Caco-2 (cell line): ENCODE data around the gene UNC80. TPM values are rescaled to one million over a fixed set of nuclear protein-coding genes. Genes with fewer than 3 reads are reported as not detected.

Experiments
- BruUV-seq: library from RNA; stranded (reverse); fragments of 400-500 nt; replicated peaks from 2 replicates; lab custom pipeline; 2021; lab: Mats Ljungman, UMichigan
- CTCF ChIA-PET: fragments of 300-600 bp; sonication (Branson Sonifier 250); formaldehyde crosslinking; loops from one replicate; lab custom pipeline; 2022; ENCODE audit warnings: antibody characterized with exemption; lab: Charles Lee
- POLR2A ChIA-PET: fragments of 300-600 bp; sonication (Branson Sonifier 250); formaldehyde crosslinking; loops from one replicate; lab custom pipeline; 2022; ENCODE audit warnings: antibody characterized with exemption; lab: Charles Lee
- DNase-seq, 2 experiments: peaks; one replicate each; pipeline versions ENCODE4 v3.0.0 to v3.0.0-alpha.2; 2020 to 2022
- H3K27me3 ChIP-seq: replicated peaks from 2 replicates; pipeline ENCODE4 v1.6.0; 2011; ENCODE audit warnings: low read length; ENCODE audit not compliant: control insufficient read depth, insufficient read depth
- H3K36me3 ChIP-seq: 2 replicates; pipeline ENCODE4 v1.5.1; 2011; ENCODE audit warnings: low read length; ENCODE audit not compliant: control insufficient read depth, insufficient read depth
- H3K4me1 ChIP-seq: fragments of 250-450 bp; sonication (Bioruptor Pico); 2 replicates; pipeline ENCODE4 v1.5.1; 2020; ENCODE audit warnings: mild to moderate bottlenecking
- H3K4me3 ChIP-seq: 2 replicates; pipeline ENCODE4 v1.5.1; 2011; ENCODE audit warnings: low read depth, mild to moderate bottlenecking, control low read depth, low read length
- H3K9me3 ChIP-seq: fragments of 250-450 bp; sonication (Bioruptor Pico); 2 replicates; pipeline ENCODE4 v1.5.1; 2020; ENCODE audit warnings: mild to moderate bottlenecking, moderate library complexity
- H3K27ac Mint-ChIP-seq: one replicate; pipeline ENCODE4 v1.8.0; 2022; ENCODE audit warnings: mixed read lengths; ENCODE audit not compliant: unreplicated experiment
- H3K27me3 Mint-ChIP-seq: one replicate; pipeline ENCODE4 v1.8.0; 2022; ENCODE audit warnings: mixed read lengths; ENCODE audit not compliant: insufficient read depth, unreplicated experiment
- H3K36me3 Mint-ChIP-seq: one replicate; pipeline ENCODE4 v1.8.0; 2022; ENCODE audit warnings: mild to moderate bottlenecking, mixed read lengths; ENCODE audit not compliant: insufficient read depth, unreplicated experiment
- H3K4me1 Mint-ChIP-seq: one replicate; pipeline ENCODE4 v1.8.0; 2022; ENCODE audit warnings: low read depth, mixed read lengths; ENCODE audit not compliant: unreplicated experiment
- H3K4me3 Mint-ChIP-seq: one replicate; pipeline ENCODE4 v1.8.0; 2022; ENCODE audit warnings: mild to moderate bottlenecking, moderate library complexity, mixed read lengths; ENCODE audit not compliant: unreplicated experiment
- H3K9me3 Mint-ChIP-seq: one replicate; pipeline ENCODE4 v1.8.0; 2022; ENCODE audit warnings: mixed read lengths; ENCODE audit not compliant: unreplicated experiment
- intact Hi-C: fragments of 100-400 bp; cut with micrococcal nuclease; formaldehyde crosslinking; loops from one replicate; pipeline ENCODE4 v1.10.0; 2022; ENCODE audit not compliant: unreplicated experiment
- total RNA-seq: library from RNA; stranded (reverse); gene quantifications from 2 replicates; pipeline ENCODE4 v1.2.3, GENCODE V29; 2022
- TF ChIP-seq, protein P1 (sequence below), 2 experiments: fragments of 200-600 bp in 1 of 2; IDR thresholded peaks; 1 replicate in 1 of 2; 2 replicates in 1 of 2; pipeline versions ENCODE4 v1.5.1 to v1.8.0; 2011 to 2022; ENCODE audit warnings: antibody characterized with exemption in 1 of 2, control low read depth in 1 of 2, inconsistent platforms in 1 of 2, low read depth in 1 of 2, low read length in 1 of 2, mild to moderate bottlenecking in 1 of 2, moderate library complexity in 1 of 2; ENCODE audit not compliant: insufficient read depth in 1 of 2, severe bottlenecking in 1 of 2, unreplicated experiment in 1 of 2

The UNC80 gene
- total RNA-seq, 1 experiment from 2014 or later, result not detected

DNA sequence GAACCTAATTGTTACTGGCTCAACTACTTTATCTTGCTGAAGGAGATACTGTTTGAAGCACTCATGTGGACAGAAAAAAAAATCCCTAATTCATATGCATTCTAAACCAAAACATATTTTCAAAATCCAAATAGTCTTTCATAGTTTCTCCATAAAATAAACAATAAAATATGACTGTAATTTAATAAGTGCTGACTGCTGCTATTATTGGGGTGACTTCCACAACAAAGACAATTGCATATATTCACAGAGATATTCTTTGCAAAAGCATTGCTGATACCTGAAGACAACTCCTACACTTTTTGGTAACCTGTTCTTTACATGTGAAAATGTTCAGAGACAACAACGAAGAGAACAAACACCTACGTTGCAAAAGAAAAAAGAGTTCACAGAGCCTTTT lies 157.7 kb downstream of the UNC80 start:
- intact Hi-C loops, result no loop called here
- POLR2A ChIA-PET, result no interaction called here
- Mint-ChIP-seq H3K4me1 (no peaks in the 10 kb centered on the region), H3K36me3 (no peaks in the 10 kb centered on the region), H3K4me3 (no peak overlapping the region), H3K27me3 (peaks cover 6% of the 10 kb centered on the region), H3K27ac (no peak overlapping the region), H3K9me3 (no peaks in the 10 kb centered on the region)
- H3K27me3 ChIP-seq, result no peaks in the 10 kb centered on the region; the same call in 1 of the 2 replicates
- H3K4me1 ChIP-seq, result no peaks in the 10 kb centered on the region
- TF ChIP-seq, protein P1, sequence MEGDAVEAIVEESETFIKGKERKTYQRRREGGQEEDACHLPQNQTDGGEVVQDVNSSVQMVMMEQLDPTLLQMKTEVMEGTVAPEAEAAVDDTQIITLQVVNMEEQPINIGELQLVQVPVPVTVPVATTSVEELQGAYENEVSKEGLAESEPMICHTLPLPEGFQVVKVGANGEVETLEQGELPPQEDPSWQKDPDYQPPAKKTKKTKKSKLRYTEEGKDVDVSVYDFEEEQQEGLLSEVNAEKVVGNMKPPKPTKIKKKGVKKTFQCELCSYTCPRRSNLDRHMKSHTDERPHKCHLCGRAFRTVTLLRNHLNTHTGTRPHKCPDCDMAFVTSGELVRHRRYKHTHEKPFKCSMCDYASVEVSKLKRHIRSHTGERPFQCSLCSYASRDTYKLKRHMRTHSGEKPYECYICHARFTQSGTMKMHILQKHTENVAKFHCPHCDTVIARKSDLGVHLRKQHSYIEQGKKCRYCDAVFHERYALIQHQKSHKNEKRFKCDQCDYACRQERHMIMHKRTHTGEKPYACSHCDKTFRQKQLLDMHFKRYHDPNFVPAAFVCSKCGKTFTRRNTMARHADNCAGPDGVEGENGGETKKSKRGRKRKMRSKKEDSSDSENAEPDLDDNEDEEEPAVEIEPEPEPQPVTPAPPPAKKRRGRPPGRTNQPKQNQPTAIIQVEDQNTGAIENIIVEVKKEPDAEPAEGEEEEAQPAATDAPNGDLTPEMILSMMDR (IDR thresholded peaks at IDR 0.05; ENCODE audit: insufficient read depth in 1 of 2, low read depth in 1 of 2, low read length in 1 of 2, severe bottlenecking in 1 of 2, unreplicated experiment in 1 of 2), result no peak
- no peak for DNase-seq
- H3K4me3 ChIP-seq, result no peak overlapping the region
- peaks cover 3% of the 10 kb centered on the region; the same call in 1 of the 2 replicates for H3K9me3 ChIP-seq
- BruUV-seq, result no TSS peak
- H3K36me3 ChIP-seq, result no peaks in the 10 kb centered on the region
- CTCF ChIA-PET, result no interaction called here

DNA sequence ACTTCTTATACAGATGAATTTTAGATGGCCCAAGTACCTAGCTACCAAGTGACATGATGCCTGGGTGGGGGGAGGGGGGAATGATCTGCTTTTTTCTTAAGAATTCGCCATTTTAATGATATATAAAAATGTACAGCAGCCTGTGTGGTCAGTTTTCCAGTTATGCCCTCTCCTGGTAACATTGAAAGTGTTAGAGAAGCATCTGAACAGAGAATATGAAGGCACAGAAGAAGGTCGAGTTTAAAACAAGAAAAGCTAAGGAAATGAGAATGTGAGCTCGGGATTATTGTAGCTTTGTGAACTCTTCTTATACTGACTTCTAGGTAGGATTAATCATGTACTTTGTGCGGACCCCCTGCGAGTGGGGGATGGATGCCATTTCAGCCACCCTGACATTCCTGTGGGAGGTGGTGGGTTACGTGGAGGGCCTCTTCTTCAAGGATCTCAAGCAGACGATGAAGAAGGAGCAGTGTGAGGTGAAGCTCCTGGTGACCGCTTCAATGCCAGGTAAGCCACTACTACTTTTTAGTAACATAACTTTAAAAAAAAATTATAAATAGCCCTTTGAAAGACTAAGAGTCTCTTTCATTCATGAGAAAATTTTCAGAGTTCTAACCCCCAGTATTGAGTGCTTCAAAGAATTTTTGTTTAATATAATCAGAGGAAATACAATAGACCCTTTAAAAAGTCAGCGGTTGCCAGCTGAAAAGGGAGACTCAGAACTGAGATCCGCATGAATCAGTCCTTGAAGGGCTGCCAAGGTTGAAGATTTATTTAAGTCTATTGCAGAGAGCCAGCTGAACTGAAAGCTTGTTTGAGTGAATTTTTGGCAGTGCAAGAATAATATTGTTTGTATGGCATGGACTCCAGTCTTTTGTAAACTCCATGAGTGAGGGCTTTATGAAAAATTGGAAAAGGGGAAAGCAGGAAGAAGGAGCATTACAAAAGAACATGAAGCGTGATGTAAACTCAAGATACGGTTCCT lies 162.2 kb downstream of the UNC80 start:
- H3K4me3 ChIP-seq, result no peak overlapping the region
- no TSS peak for BruUV-seq
- TF ChIP-seq, protein P1 (IDR thresholded peaks at IDR 0.05; ENCODE audit: insufficient read depth in 1 of 2, low read depth in 1 of 2, low read length in 1 of 2, severe bottlenecking in 1 of 2, unreplicated experiment in 1 of 2), result no peak
- H3K36me3 ChIP-seq, result no peaks in the 10 kb centered on the region
- no peak overlapping the region for H3K27ac Mint-ChIP-seq
- no peak for DNase-seq
- no peaks in the 10 kb centered on the region for H3K4me1 ChIP-seq
- no peaks in the 10 kb centered on the region for H3K9me3 Mint-ChIP-seq
- no peaks in the 10 kb centered on the region for H3K27me3 ChIP-seq
- ChIA-PET POLR2A (no interaction called here), CTCF (no interaction called here)
- H3K9me3 ChIP-seq, result no peaks in the 10 kb centered on the region
- no peaks in the 10 kb centered on the region for H3K36me3 Mint-ChIP-seq
- peaks cover 9% of the 10 kb centered on the region for H3K27me3 Mint-ChIP-seq
- no peaks in the 10 kb centered on the region for H3K4me1 Mint-ChIP-seq
- intact Hi-C loops, result no loop called here
- no peak overlapping the region for H3K4me3 Mint-ChIP-seq

DNA sequence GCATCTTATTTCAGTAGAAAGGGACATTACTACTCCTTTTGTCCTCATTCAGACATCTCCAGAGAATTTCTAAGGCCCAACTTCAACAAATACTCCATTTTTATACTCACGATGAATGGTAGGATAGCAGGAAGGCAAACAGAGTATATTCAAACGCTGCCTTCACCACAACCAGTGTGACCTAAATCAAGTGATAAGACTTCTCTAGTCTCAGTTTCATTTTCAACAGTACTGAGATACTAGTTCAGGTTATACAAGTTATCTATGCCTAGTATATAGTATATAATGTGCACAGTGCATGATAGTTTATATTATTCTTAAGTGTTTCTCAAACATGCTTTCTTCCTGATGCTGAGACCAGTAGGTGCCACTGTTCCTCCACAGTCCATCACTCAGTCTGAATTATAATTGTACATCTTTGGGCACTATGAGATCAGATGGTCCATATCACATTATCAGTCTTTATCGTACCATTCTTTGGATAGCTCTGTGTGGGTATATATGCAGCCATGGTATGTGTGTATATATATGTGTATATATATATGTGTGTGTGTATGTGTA lies 164.6 kb downstream of the UNC80 start:
- no peak overlapping the region for H3K27ac Mint-ChIP-seq
- peaks cover 16% of the 10 kb centered on the region for H3K27me3 Mint-ChIP-seq
- H3K4me3 Mint-ChIP-seq, result no peak overlapping the region
- intact Hi-C loops, result loop anchor here (1.0 kb wide), 2 partner anchors 25 to 259 kb away; no protein-coding TSS in a partner anchor
- BruUV-seq, result no TSS peak
- H3K4me3 ChIP-seq, result no peak overlapping the region
- H3K9me3 ChIP-seq, result no peaks in the 10 kb centered on the region
- ChIA-PET POLR2A (no interaction called here), CTCF (no interaction called here)
- no peaks in the 10 kb centered on the region for H3K4me1 ChIP-seq
- DNase-seq, result no peak
- TF ChIP-seq, protein P1 (IDR thresholded peaks at IDR 0.05; ENCODE audit: insufficient read depth in 1 of 2, low read depth in 1 of 2, low read length in 1 of 2, severe bottlenecking in 1 of 2, unreplicated experiment in 1 of 2), result no peak
- no peaks in the 10 kb centered on the region for H3K9me3 Mint-ChIP-seq
- no peaks in the 10 kb centered on the region for H3K27me3 ChIP-seq
- no peaks in the 10 kb centered on the region for H3K36me3 ChIP-seq
- H3K36me3 Mint-ChIP-seq, result no peaks in the 10 kb centered on the region
- H3K4me1 Mint-ChIP-seq, result no peaks in the 10 kb centered on the region
